Measurements from ENCODE around the gene C4orf54. TPM values are rescaled to one million over a fixed set of nuclear protein-coding genes. Genes with fewer than 3 reads are reported as not detected.

Gene C4orf54
- under 1 TPM in 2 of 3 donors, not detected in 1; under 0.01 to 0.01 TPM for polyA plus RNA-seq

- WGBS, 3 donors: 87 to 96% (median 90%) methylated on average over 1 of the region's 1 CpG
- no peak within 1 kb of the TSS for H3K27ac ChIP-seq (ENCODE audit: low read depth, low read length)
Measured at GRCh38 chr4:99657798-99658197, at the start of gene C4orf54. Gene C4orf54 (minus strand): TSS chr4:99657828. CDS start chr4:99654648, 3,180 bp downstream.

- 90 to 96% (median 96%) methylated on average over 2 of the region's 2 CpGs for WGBS, 3 donors
Measured at GRCh38 chr4:99705891-99706290, 48.3 kb upstream of the C4orf54 start.

GRCh38 chr4:99696801-99697200, 39.2 kb upstream of the C4orf54 start:
- WGBS, 3 donors: 89 to 93% (median 90%) methylated on average over 3 of the region's 3 CpGs
- no peak overlapping the region for H3K27ac ChIP-seq (ENCODE audit: low read depth, low read length)

More at GRCh38 chr4:99705891-99706290, 48.3 kb upstream of the C4orf54 start:
- no peak overlapping the region for H3K27ac ChIP-seq (ENCODE audit: low read depth, low read length)

- WGBS, 3 donors: 58 to 89% (median 76%) methylated on average over 1 of the region's 1 CpG
- H3K27ac ChIP-seq (ENCODE audit: low read depth, low read length): no peak overlapping the region
Measured at GRCh38 chr4:99693140-99693539, 35.5 kb upstream of the C4orf54 start.

- H3K27ac ChIP-seq (ENCODE audit: low read depth, low read length): no peak overlapping the region
Measured at GRCh38 chr4:99690990-99691389, 33.4 kb upstream of the C4orf54 start.

- H3K27ac ChIP-seq (ENCODE audit: low read depth, low read length): no peak overlapping the region
Measured at GRCh38 chr4:99690472-99690871, 32.8 kb upstream of the C4orf54 start.

GRCh38 chr4:99687120-99687519, 29.5 kb upstream of the C4orf54 start:
- H3K27ac ChIP-seq (ENCODE audit: low read depth, low read length): no peak overlapping the region
- WGBS, 3 donors: 50 to 71% (median 52%) methylated on average over 1 of the region's 1 CpG

GRCh38 chr4:99685234-99685633, 27.6 kb upstream of the C4orf54 start:
- WGBS, 3 donors: 76 to 90% (median 89%) methylated on average over 2 of the region's 2 CpGs
- no peak overlapping the region for H3K27ac ChIP-seq (ENCODE audit: low read depth, low read length)

- 60 to 88% (median 76%) methylated on average over 4 of the region's 4 CpGs for WGBS, 3 donors
Measured at GRCh38 chr4:99683895-99684294, 26.3 kb upstream of the C4orf54 start.

GRCh38 chr4:99679976-99680375, 22.3 kb upstream of the C4orf54 start:
- H3K27ac ChIP-seq (ENCODE audit: low read depth, low read length): no peak overlapping the region
- WGBS, 3 donors: 70 to 96% (median 86%) methylated on average over 1 of the region's 1 CpG

More at GRCh38 chr4:99683895-99684294, 26.3 kb upstream of the C4orf54 start:
- no peak overlapping the region for H3K27ac ChIP-seq (ENCODE audit: low read depth, low read length)

- 4 to 37% (median 26%) methylated on average over 4 of the region's 4 CpGs for WGBS, 3 donors
- H3K27ac ChIP-seq (ENCODE audit: low read depth, low read length): no peak overlapping the region
Measured at GRCh38 chr4:99679204-99679603, 21.6 kb upstream of the C4orf54 start.

- WGBS, 3 donors: 79 to 95% (median 92%) methylated on average over 1 of the region's 1 CpG
- no peak overlapping the region for H3K27ac ChIP-seq (ENCODE audit: low read depth, low read length)
Measured at GRCh38 chr4:99677161-99677560, 19.5 kb upstream of the C4orf54 start.

- H3K27ac ChIP-seq (ENCODE audit: low read depth, low read length): no peak overlapping the region
- WGBS, 3 donors: 57 to 85% (median 76%) methylated on average over 5 of the region's 5 CpGs
Measured at GRCh38 chr4:99670409-99671073, 12.9 kb upstream of the C4orf54 start.

- H3K27ac ChIP-seq (ENCODE audit: low read depth, low read length): no peak overlapping the region
- 59 to 96% (median 96%) methylated on average over 1 of the region's 1 CpG for WGBS, 3 donors
Measured at GRCh38 chr4:99669084-99669483, 11.5 kb upstream of the C4orf54 start.

- 53 to 81% (median 74%) methylated on average over 1 of the region's 1 CpG for WGBS, 3 donors
- no peak overlapping the region for H3K27ac ChIP-seq (ENCODE audit: low read depth, low read length)
Measured at GRCh38 chr4:99668472-99668871, 10.8 kb upstream of the C4orf54 start.

GRCh38 chr4:99665983-99666382, 8.4 kb upstream of the C4orf54 start:
- WGBS, 3 donors: 45 to 79% (median 78%) methylated on average over 1 of the region's 1 CpG
- no peak overlapping the region for H3K27ac ChIP-seq (ENCODE audit: low read depth, low read length)

GRCh38 chr4:99664716-99665115, 7.1 kb upstream of the C4orf54 start:
- no peak overlapping the region for H3K27ac ChIP-seq (ENCODE audit: low read depth, low read length)

- WGBS, 3 donors: 89 to 91% (median 90%) methylated on average over 5 of the region's 5 CpGs
- H3K27ac ChIP-seq (ENCODE audit: low read depth, low read length): no peak overlapping the region
Measured at GRCh38 chr4:99661907-99662306, 4.3 kb upstream of the C4orf54 start.

- no peak overlapping the region for H3K27ac ChIP-seq (ENCODE audit: low read depth, low read length)
Measured at GRCh38 chr4:99658666-99659065, 1.0 kb upstream of the C4orf54 start.

GRCh38 chr4:99655308-99656081, 2.1 kb downstream of the C4orf54 start:
- WGBS, 3 donors: 66 to 76% (median 67%) methylated on average over 9 of the region's 9 CpGs
- no peak overlapping the region for H3K27ac ChIP-seq (ENCODE audit: low read depth, low read length)

More at GRCh38 chr4:99658666-99659065, 1.0 kb upstream of the C4orf54 start:
- 82 to 87% (median 82%) methylated on average over 4 of the region's 4 CpGs for WGBS, 3 donors
